CD4-positive, alpha-beta T cell (primary cell): ENCODE measurements around the gene CAPRIN2. TPM values are rescaled to one million over a fixed set of nuclear protein-coding genes. Genes with fewer than 3 reads are reported as not detected.

ENCODE experiments used
- ATAC-seq: fragments of 200-7000 bp; cut with Tn5 transposase; one replicate; pipeline ENCODE4 v1.10.0; 2022; ENCODE audit warnings: mild to moderate bottlenecking; ENCODE audit not compliant: poor library complexity
- CTCF ChIA-PET: fragments of 350-600 bp; sonication (Branson Sonifier 250); formaldehyde crosslinking; loops from one replicate; lab custom pipeline; 2021; ENCODE audit warnings: antibody characterized with exemption, inconsistent platforms; lab: Charles Lee
- POLR2A ChIA-PET: fragments of 350-600 bp; sonication (Branson Sonifier 250); formaldehyde crosslinking; loops from one replicate; lab custom pipeline; 2021; ENCODE audit warnings: antibody characterized with exemption, inconsistent platforms; lab: Charles Lee
- DNase-seq, 14 experiments: peaks; one replicate each; pipeline ENCODE4 v3.0.0-alpha.2; 2013 to 2020; ENCODE audit warnings: mixed read lengths in 2 of 14
- H3K27ac ChIP-seq, 2 donors: one replicate each; pipeline versions ENCODE4 v1.5.1 to v1.7.0; 2013; ENCODE audit warnings: low read length in 2 of 2, low read depth in 1 of 2, mild to moderate bottlenecking in 1 of 2
- H3K27me3 ChIP-seq, 2 experiments: 1 replicate in 1 of 2; 2 replicates in 1 of 2; pipeline versions ENCODE4 v1.6.1 to v1.7.0; 2013; ENCODE audit warnings: low read length in 2 of 2, control low read depth in 1 of 2, mild to moderate bottlenecking in 1 of 2, moderate library complexity in 1 of 2; ENCODE audit not compliant: insufficient read depth in 2 of 2, control insufficient read depth in 1 of 2
- H3K36me3 ChIP-seq: one replicate; pipeline ENCODE4 v1.6.1; 2013; ENCODE audit warnings: low read length, control low read depth; ENCODE audit not compliant: insufficient read depth
- H3K4me1 ChIP-seq: one replicate; pipeline ENCODE4 v1.6.1; 2013; ENCODE audit warnings: low read length, control low read depth; ENCODE audit not compliant: insufficient read depth
- H3K4me3 ChIP-seq: one replicate; pipeline ENCODE4 v1.5.1; 2013; ENCODE audit warnings: mild to moderate bottlenecking, low read length, moderate library complexity
- H3K9me3 ChIP-seq, 2 experiments: 1 replicate in 1 of 2; 2 replicates in 1 of 2; pipeline versions ENCODE4 v1.6.1 to v1.7.0; 2013; ENCODE audit warnings: low read length in 2 of 2, mild to moderate bottlenecking in 2 of 2, control low read depth in 1 of 2, moderate library complexity in 1 of 2; ENCODE audit not compliant: control insufficient read depth in 1 of 2, insufficient read depth in 1 of 2
- H3K27ac Mint-ChIP-seq: one replicate; pipeline ENCODE4 v1.8.0; 2020; ENCODE audit warnings: mixed read lengths
- H3K27me3 Mint-ChIP-seq: one replicate; pipeline ENCODE4 v1.8.0; 2021; ENCODE audit warnings: mixed read lengths
- H3K36me3 Mint-ChIP-seq: one replicate; pipeline ENCODE4 v1.8.0; 2021; ENCODE audit warnings: low read depth, mixed read lengths
- H3K4me1 Mint-ChIP-seq: one replicate; pipeline ENCODE4 v1.8.0; 2021; ENCODE audit warnings: low read depth, mixed read lengths
- H3K4me3 Mint-ChIP-seq: one replicate; pipeline ENCODE4 v1.8.0; 2020; ENCODE audit warnings: mild to moderate bottlenecking, mixed read lengths
- H3K9me3 Mint-ChIP-seq: one replicate; pipeline ENCODE4 v1.8.0; 2020; ENCODE audit warnings: mixed read lengths
- CTCF ChIP-seq: fragments of 200-600 bp; IDR thresholded peaks from one replicate; pipeline ENCODE4 v1.8.0; 2022; ENCODE audit warnings: antibody characterized with exemption, mild to moderate bottlenecking
- intact Hi-C, 2 experiments: fragments of 100-400 bp; cut with DNase I in 1 of 2; cut with micrococcal nuclease in 1 of 2; formaldehyde crosslinking; loops; one replicate each; pipeline versions ENCODE4 v1.15.1 to v1.9.0; 2023 to 2025; cut with DNase I, micrococcal nuclease
- total RNA-seq, 174 experiments: library from RNA in 2 of 174; stranded (reverse) in 2 of 174; gene quantifications; one replicate each; pipeline ENCODE4 v1.2.3 and lab custom pipeline; 2021 to 2026

CAPRIN2 gene
- total RNA-seq, 2 experiments from 2014 or later = 21.2 to 24.6 TPM

DNA sequence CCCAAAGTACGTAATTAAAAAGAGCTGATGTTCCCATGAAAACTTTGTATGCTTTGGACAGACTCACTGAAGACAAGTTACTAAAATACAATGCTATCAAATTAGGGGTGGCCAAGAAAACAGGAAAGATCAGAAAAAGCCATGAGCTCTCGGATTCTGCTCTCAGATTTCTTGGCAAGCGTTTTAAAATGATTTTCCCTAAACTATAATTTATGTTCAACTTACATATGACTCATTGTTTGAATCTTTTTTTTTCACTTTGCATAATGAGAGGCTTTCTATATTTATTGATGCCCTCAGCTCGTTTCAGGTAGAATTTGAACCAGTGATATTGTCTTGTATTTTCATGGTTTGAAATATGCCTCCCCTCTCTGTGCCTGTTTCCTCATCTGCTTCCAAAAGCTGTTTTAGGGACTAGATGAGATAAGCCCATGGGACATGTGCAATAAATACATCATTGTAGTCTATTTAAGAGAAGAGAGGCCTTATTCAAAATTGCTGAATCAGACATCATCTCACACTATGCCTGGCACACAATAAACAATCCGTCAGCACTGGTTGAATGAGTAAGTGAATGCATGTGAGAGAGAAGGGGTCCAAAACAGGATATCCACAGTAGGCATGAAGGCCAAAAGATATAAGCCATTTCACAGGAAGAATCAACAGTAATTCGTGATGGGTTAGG, 54.4 kb downstream of the CAPRIN2 start:
- Histone ChIP-seq H3K9me3 (no peaks in the 10 kb centered on the region), H3K4me1 (peaks cover 8% of the 10 kb centered on the region), H3K27ac (no peak overlapping the region), H3K27me3 (no peaks in the 10 kb centered on the region), H3K4me3 (no peak overlapping the region), H3K36me3 (no peaks in the 10 kb centered on the region)
- intact Hi-C loops = no loop called here
- Mint-ChIP-seq H3K4me3 (no peak overlapping the region), H3K9me3 (no peaks in the 10 kb centered on the region), H3K36me3 (peaks cover 8% of the 10 kb centered on the region), H3K4me1 (peaks cover 10% of the 10 kb centered on the region), H3K27me3 (no peaks in the 10 kb centered on the region), H3K27ac (no peak overlapping the region)
- POLR2A ChIA-PET = no interaction called here
- no peak for ATAC-seq
- no peak for TF ChIP-seq CTCF
- no peak for DNase-seq
- CTCF ChIA-PET = no interaction called here

GRCh38 chr12:30698346-30698745, 56.4 kb downstream of the CAPRIN2 start:
- no peak for TF ChIP-seq CTCF
- no peaks in the 10 kb centered on the region for H3K9me3 ChIP-seq
- H3K27me3 Mint-ChIP-seq = no peaks in the 10 kb centered on the region
- H3K4me3 Mint-ChIP-seq = peak overlapping the region; percentile 55
- no peak for ATAC-seq
- ChIA-PET POLR2A (no interaction called here), CTCF (no interaction called here)
- no peak overlapping the region for H3K4me3 ChIP-seq
- no peaks in the 10 kb centered on the region for H3K27me3 ChIP-seq
- no peaks in the 10 kb centered on the region for H3K9me3 Mint-ChIP-seq
- H3K36me3 ChIP-seq = no peaks in the 10 kb centered on the region
- H3K27ac Mint-ChIP-seq = no peak overlapping the region
- H3K4me1 Mint-ChIP-seq = peaks cover 28% of the 10 kb centered on the region
- no peak for DNase-seq
- intact Hi-C loops = loop anchor here (5.0 to 10.0 kb wide), 5 partner anchors 54 to 1979 kb away; partner anchors contain the start of genes CAPRIN2 (in 1 of the 2), DNM1L (in 1 of the 2), ETFBKMT (in 1 of the 2) and SINHCAF (in 1 of the 2)
- peaks cover 26% of the 10 kb centered on the region for H3K4me1 ChIP-seq
- no peak overlapping the region for H3K27ac ChIP-seq
- H3K36me3 Mint-ChIP-seq = peaks cover 8% of the 10 kb centered on the region

GRCh38 chr12:30696943-30697342, 57.8 kb downstream of the CAPRIN2 start:
- peak overlapping the region; percentile 32 for H3K4me3 Mint-ChIP-seq
- intact Hi-C loops = loop anchor here (1.0 to 10.0 kb wide), 7 partner anchors 55 to 1980 kb away; partner anchors contain the start of genes CAPRIN2 (in 2 of the 2), DNM1L (in 1 of the 2), ETFBKMT (in 1 of the 2) and SINHCAF (in 1 of the 2)
- no peak for TF ChIP-seq CTCF
- CTCF ChIA-PET = no interaction called here
- no peaks in the 10 kb centered on the region for H3K27me3 ChIP-seq
- H3K27ac ChIP-seq = no peak overlapping the region
- peaks cover 30% of the 10 kb centered on the region for H3K4me1 ChIP-seq
- no peaks in the 10 kb centered on the region for H3K9me3 ChIP-seq
- H3K36me3 Mint-ChIP-seq = peaks cover 8% of the 10 kb centered on the region
- peaks cover 42% of the 10 kb centered on the region for H3K4me1 Mint-ChIP-seq
- no peaks in the 10 kb centered on the region for H3K27me3 Mint-ChIP-seq
- DNase-seq (no peak), ATAC-seq (no peak)
- no peaks in the 10 kb centered on the region for H3K9me3 Mint-ChIP-seq
- POLR2A ChIA-PET = interaction anchor here (3.9 kb wide), 1 partner anchor 57 kb away, joined by 47 read pairs; the partner anchor contains the start of gene CAPRIN2
- H3K36me3 ChIP-seq = no peaks in the 10 kb centered on the region
- no peak overlapping the region for H3K27ac Mint-ChIP-seq
- H3K4me3 ChIP-seq = no peak overlapping the region
